Measurements from ENCODE around the gene CCDC152.
"Not testable (repeated sequence)": the region's sequence is repeated elsewhere in the genome, so short reads cannot be mapped to it uniquely, and the experiment has no call there.

DNA sequence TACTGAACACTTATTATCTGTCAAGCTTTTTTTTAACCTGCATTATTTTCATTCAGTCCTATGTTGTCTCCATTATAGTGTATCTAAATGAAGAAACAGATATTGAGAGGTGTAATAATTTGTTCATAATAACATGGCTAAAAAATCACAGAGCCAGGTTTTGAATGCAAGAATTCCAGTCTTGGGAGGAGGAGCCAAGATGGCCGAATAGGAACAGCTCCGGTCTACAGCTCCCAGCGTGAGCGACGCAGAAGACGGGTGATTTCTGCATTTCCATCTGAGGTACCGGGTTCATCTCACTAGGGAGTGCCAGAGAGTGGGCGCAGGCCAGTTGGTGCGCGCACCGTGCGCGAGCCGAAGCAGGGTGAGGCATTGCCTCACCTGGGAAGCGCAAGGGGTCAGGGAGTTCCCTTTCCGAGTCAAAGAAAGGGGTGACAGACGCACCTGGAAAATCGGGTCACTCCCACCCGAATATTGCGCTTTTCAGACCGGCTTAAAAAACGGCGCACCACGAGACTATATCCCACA lies 22.0 kb upstream of the CCDC152 start:
- TF ChIP-seq, protein P1, sequence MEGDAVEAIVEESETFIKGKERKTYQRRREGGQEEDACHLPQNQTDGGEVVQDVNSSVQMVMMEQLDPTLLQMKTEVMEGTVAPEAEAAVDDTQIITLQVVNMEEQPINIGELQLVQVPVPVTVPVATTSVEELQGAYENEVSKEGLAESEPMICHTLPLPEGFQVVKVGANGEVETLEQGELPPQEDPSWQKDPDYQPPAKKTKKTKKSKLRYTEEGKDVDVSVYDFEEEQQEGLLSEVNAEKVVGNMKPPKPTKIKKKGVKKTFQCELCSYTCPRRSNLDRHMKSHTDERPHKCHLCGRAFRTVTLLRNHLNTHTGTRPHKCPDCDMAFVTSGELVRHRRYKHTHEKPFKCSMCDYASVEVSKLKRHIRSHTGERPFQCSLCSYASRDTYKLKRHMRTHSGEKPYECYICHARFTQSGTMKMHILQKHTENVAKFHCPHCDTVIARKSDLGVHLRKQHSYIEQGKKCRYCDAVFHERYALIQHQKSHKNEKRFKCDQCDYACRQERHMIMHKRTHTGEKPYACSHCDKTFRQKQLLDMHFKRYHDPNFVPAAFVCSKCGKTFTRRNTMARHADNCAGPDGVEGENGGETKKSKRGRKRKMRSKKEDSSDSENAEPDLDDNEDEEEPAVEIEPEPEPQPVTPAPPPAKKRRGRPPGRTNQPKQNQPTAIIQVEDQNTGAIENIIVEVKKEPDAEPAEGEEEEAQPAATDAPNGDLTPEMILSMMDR (conservative IDR thresholded peaks at IDR 0.05; ENCODE audit: low read depth, low read length): not testable (repeated sequence)
- not testable (repeated sequence) for TF ChIP-seq EZH2 (IDR thresholded peaks at IDR 0.05; ENCODE audit: low read length, unreplicated experiment); EZH2phosphoT487 (IDR thresholded peaks at IDR 0.05; ENCODE audit: borderline replicate concordance, low read length)
